SIG-M5 (cell line): ENCODE data around the gene UBE2H.
"Not testable (repeated sequence)": the region's sequence is repeated elsewhere in the genome, so short reads cannot be mapped to it uniquely, and the experiment has no call there.

Experiments used
- DNase-seq: peaks from one replicate; lab custom pipeline; 2025; lab: John Stamatoyannopoulos, UW

Gene UBE2H

GRCh38 chr7:129952653-129953560 lies at the start of gene UBE2H:
TSS of gene UBE2H (minus strand) at chr7:129952960. CDS start at chr7:129952555, 405 bp downstream.
- DNase-seq = no peak

- DNase-seq = no peak
Measured at GRCh38 chr7:129998446-129998845, 45.7 kb upstream of the UBE2H start.

DNA sequence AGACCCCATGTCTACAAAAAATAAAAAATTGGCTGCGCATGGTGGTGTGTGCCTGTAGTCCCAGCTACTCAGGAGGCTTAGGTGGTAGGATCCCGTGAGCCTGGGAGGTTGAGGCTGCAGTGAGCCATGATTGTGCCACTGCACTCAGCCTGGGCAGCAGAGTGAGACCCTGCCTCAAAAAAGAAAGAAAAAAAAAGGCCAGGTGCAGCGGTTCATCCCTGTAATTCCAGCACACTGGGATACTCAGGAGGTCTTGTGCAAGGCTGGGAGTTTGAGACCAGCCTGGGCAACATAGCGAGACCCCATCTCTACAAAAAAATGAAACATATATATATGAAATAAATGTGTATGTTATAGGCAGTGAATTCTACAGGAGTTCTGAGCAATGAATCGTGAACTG lies 44.5 kb upstream of the UBE2H start:
- no peak for DNase-seq

DNA sequence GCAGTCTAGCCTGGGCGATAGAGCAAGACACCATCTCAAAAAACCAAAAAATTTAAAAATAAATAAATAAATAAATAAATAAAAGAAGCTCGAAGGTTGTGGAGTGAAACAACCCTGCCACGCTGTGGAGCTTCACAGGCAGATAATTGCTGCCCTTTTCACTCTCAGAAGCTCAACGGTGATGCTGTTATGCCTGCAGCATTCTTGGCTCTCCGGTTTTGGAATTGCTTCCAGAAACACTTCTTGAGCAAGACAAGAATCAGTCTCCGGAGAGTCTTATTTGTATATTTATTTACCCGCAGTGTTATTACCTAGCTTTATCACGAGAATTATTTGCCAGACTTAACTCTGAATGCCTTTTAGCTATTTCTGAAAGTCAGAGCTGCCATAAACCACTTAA lies 40.5 kb upstream of the UBE2H start:
- DNase-seq = no peak

DNA sequence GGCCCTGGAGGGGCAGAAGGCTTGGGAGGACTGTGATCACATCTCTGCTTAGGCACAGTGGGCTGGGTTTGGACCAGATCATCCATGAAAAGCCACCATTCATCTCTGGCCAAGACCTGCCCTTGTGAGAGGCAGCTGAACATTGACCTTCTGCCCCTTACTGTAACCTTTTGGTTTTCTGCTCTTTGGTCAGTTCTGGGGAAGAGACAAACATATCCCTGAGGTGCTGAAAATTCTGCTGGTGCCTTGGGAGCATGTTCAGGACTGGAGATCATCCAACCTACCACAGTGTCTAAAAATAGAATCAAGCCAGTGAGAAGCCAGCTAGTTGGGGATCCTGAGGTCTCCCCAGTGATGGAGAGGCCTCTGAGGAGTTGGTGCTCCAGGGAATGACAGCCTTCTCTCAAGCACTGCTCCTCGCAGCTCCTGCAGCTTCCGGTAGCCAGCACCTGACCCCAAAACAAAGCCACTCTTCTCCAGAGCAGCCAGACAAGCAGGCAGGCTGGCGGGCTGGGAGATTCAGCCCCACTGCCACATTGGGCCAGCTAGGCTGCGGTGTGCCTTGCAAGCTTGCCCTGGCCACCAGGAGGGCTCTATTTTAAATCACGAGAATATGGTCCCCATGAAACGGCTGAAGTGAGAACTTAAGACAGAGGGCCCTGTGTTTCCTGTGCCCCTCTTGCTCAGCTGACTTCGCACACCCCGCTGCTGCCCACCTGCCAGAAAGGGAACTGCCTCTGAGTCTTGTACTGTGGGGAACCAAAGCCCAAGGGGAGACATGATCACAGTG lies 37.8 kb upstream of the UBE2H start:
- no peak for DNase-seq

DNA sequence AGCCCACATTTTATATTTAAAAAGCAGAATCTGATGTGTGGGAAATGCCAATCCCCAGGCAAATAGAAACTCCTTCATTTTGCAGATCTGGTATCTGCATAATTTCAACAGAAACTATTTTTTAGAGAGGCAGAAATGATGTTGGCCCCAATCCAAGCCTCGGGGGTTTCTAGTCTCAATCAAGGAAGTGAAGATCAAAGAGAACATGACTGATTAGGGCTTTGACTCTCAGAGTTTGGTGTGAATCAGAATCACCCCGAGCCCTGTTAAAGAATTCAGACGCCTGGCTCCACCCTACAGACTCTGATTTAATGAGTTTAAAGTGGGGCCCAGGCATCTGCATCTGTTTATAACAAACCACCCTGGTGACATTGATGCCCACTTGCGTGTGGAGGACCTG lies 36.7 kb upstream of the UBE2H start:
- DNase-seq = no peak

- DNase-seq = no peak
Measured at GRCh38 chr7:129986600-129986999, 33.8 kb upstream of the UBE2H start.

- no peak for DNase-seq
Measured at GRCh38 chr7:129980667-129981066, 27.9 kb upstream of the UBE2H start.

DNA sequence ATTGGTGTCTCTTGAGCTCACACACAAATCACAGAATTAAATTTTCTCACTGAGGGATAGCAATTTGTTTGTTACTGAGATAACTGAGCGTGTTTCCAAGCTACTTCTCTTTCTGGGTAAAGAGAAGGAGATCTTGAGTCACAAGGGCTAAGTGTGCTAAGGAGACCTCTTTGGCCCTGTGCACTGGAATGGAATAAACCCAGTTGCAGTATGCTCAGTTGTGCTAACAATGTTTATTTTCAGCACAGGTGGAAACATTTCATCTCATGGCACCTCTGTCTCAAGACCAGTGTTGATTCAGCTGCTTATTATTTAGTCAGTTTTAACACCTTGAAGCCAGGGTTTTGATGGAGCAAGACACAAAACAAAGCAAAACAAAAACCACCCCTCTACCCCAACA lies 22.5 kb upstream of the UBE2H start:
- DNase-seq = no peak

DNA sequence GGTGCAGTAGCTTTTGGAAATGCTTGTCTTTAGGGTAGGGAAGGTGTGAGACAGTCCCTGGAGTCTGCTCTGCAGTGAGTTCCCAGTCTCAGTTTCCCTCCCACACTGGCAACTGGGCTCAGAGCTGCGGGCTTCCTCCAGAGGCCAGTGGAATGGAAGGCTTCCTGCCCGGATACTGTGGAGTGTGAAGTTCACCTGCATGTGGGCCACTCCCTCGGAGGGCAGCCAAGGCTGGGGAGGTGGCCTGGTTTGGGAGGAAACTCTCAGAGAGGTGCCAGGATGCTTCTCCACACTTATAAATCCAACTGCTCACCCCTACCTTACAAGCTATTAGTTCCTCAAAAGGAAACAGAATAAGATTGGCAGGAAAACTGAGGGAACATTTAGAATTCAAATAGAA lies 18.1 kb upstream of the UBE2H start:
- DNase-seq = no peak

GRCh38 chr7:129969881-129970446 lies 17.2 kb upstream of the UBE2H start:
- DNase-seq = no peak

DNA sequence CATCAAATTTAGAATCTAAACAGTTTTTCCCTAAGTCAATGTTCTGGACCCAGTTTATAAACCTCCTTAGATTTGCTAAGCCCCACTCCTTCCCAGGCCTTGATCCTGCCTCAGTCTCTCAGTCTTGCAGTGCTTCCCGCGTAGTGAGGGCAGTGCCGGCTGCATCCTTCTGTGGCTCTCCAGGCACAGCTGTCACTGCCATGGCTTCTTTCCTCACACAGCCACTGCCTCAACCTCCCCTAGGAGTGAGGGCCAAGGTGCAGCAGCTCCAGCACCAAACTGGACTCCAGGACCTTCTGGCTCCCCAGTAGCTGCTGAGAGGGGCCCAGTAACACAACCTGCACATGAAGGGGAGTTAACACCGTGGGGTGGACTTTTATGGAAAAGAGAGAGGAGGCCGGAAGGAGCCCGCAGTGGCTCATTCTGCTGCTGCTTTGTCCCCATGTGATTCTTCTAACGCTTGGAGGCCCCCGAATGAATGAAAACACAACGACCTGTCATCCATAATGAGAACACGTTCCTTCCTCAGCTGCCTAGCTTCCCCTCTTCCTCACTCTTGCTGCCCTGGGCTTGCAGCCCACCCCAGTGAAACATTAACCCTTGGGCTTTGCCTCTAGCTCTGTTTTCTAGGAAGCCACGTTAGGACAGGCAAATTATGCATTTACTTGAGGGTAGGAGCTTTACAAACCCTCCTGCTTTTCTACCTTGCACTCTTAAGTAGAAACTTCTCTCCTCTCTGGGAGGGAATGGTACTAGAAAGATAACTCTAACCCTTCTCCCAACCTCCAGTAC lies 16.0 kb upstream of the UBE2H start:
- no peak for DNase-seq

- not testable (repeated sequence) for DNase-seq
Measured at GRCh38 chr7:129960204-129960475, 7.4 kb upstream of the UBE2H start.

DNA sequence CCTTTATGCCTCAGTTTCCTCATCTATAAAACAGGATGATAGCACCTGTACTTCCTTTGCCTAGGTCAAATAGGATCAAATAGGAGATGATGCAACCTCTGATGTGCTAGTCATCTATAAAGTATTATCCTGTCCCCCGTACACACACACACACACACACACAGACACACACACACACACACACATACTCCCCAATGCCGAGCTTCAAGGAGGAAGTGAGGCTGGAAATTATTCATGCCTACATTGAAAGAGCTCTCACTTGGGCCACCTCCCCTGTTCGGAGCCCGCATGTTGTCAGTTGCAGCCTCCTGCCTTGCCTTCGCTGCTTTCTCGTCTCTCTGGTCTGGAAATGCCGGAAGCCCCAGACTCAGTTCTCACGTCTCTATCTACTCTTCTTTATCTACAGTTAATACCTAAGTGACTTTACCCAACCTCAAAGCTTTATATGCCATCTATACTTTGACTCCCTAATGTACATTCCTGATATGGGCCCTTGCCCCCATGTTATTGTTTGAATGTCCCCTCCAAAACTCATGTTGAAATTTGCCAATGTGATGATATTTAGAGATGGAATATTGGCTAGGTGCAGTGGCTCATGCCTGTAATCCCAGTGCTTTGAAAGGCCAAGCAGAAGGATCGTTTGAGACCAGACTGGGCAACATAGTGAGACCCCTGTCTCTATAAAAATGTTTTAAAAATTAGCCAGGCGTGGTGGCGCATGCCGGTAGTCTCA lies 6.9 kb upstream of the UBE2H start:
- DNase-seq = no peak

DNA sequence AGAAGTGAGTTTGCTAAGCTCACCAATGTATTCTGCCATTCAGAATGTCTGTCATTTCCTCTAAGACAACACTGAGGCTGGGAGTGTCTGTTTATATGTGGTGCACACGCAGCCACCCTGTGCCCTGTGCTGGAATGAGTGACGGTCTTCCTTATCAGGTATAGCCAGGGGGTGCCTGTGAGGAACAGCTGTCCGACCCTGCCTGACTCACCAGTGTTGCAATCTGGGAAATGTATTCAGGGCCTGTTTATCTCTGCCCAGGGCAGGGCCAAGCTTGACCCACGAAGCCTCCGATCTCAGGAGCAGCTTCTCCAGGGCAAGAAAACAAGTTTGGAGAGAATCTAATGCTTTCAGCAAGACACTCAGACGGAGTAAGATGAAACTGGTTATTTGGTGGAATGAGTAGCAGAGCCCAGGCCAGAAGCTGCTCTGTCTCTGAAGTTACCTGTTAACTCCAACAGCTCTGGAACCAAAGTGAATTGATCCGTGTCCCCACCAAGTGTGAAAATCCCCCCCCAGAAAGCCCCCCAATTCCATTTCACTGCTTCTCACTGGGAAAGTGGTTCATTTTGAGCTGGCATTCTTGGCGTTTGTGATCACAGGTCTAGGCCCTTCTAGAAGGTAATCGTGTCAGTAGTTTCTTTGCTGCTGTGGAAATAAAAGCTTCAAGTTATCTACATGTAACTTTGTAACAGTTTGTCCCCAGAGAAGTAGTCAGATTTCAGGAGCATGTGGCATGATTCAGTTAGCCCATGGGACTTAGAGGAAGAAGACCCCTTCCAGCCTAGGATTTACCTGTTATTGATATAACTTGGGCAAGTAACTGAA lies 6.1 kb upstream of the UBE2H start:
- no peak for DNase-seq

GRCh38 chr7:129955993-129956543 lies 3.3 kb upstream of the UBE2H start:
- no peak for DNase-seq

- DNase-seq = no peak
Measured at GRCh38 chr7:129952086-129952652, 591 bp downstream of the UBE2H start.

DNA sequence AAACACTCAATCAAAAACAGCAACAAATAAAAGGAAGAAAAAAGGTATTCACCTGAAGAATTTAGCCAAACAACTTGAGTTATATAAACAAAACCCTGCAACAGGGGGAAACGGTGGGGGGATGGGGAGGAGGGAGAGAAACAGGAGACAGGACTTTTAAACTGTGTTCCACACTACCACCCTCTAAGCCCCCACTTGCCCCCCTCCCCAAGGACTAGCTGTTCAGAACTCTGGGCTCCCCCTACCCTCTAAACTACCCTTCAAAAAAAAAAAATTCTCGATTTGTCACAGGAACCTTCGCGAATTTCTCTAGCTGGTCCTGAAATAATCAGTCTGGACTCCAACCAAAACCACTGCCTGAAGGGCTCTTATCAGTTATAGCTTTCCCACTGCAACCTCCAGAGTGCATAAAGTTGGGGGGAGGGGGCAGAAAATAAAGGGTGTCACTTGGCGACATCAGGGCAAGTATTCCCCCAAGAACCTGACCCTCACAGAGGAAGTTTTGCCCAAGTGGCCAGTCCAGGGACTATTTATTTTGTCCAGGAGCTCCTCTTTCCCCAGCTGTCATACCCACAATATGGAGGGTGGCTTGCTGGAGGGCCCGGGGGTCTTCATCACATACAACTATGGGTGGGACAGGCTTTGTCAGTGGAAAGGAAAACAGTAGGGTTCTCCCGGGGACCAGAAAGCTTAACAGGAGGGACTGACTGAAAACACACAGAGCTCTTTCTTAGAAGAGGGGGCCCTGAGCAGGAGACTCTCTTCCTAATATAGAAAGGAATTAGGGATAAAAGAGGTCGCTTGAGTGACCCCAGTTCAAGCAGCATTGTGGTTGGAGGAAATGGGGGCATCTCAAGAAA lies 1.3 kb downstream of the UBE2H start:
- DNase-seq = no peak

GRCh38 chr7:129950933-129951225 lies 1.9 kb downstream of the UBE2H start:
- DNase-seq = no peak
